Fibroblast of lung (primary cell): ENCODE results near the gene SOX12. TPM values are rescaled to one million over a fixed set of nuclear protein-coding genes. Genes with fewer than 3 reads are reported as not detected.

Source experiments
- DNase-seq, 2 donors: peaks; one replicate each; pipeline versions ENCODE4 v3.0.0 to v3.0.0-alpha.2; 2010; ENCODE audit warnings: low read depth in 2 of 2
- H2AFZ ChIP-seq: 2 replicates; pipeline ENCODE4 v1.5.1; 2012; ENCODE audit warnings: low read length, control low read depth, inconsistent platforms
- H3K27ac ChIP-seq: 2 replicates; pipeline ENCODE4 v1.5.1; 2011; ENCODE audit warnings: low read length, control low read depth; ENCODE audit not compliant: insufficient read depth
- H3K27me3 ChIP-seq: 2 replicates; pipeline ENCODE4 v1.5.1; 2011; ENCODE audit warnings: mild to moderate bottlenecking, low read length; ENCODE audit not compliant: control insufficient read depth, insufficient read depth
- H3K36me3 ChIP-seq: 2 replicates; pipeline ENCODE4 v1.5.1; 2011; ENCODE audit warnings: low read length; ENCODE audit not compliant: control insufficient read depth, insufficient read depth
- H3K4me1 ChIP-seq: 2 replicates; pipeline ENCODE4 v1.5.1; 2011; ENCODE audit warnings: low read length; ENCODE audit not compliant: control insufficient read depth, insufficient read depth; ENCODE audit errors: extremely low read depth
- H3K4me2 ChIP-seq: 2 replicates; pipeline ENCODE4 v1.5.1; 2011; ENCODE audit warnings: low read length, control low read depth; ENCODE audit not compliant: insufficient read depth; ENCODE audit errors: extremely low read depth
- H3K4me3 ChIP-seq, 4 experiments: fragments of 200-600 bp in 1 of 4; sonication (generic) in 1 of 4; replicated peaks in 1 of 4; 2 replicates each; pipeline ENCODE4 v1.5.1; 2011 to 2016; ENCODE audit warnings: low read length in 4 of 4, low read depth in 3 of 4, mild to moderate bottlenecking in 3 of 4, control low read depth in 2 of 4, inconsistent platforms in 1 of 4, mixed read lengths in 1 of 4; ENCODE audit not compliant: insufficient read depth in 1 of 4; ENCODE audit errors: control extremely low read depth in 1 of 4
- H3K79me2 ChIP-seq: 2 replicates; pipeline ENCODE4 v1.5.1; 2012; ENCODE audit warnings: mild to moderate bottlenecking, low read length, inconsistent platforms; ENCODE audit not compliant: control insufficient read depth, insufficient read depth
- H3K9ac ChIP-seq: 2 replicates; pipeline ENCODE4 v1.5.1; 2011; ENCODE audit warnings: mild to moderate bottlenecking, low read length, control low read depth; ENCODE audit not compliant: insufficient read depth
- H3K9me3 ChIP-seq: 2 replicates; pipeline ENCODE4 v1.5.1; 2012; ENCODE audit warnings: low read depth, low read length; ENCODE audit not compliant: control insufficient read depth, insufficient read depth
- H4K20me1 ChIP-seq: 2 replicates; pipeline ENCODE4 v1.5.1; 2011; ENCODE audit warnings: low read length; ENCODE audit not compliant: control insufficient read depth, insufficient read depth; ENCODE audit errors: extremely low read depth
- EZH2 ChIP-seq: IDR thresholded peaks from 2 replicates; pipeline ENCODE4 v1.5.1; 2012; ENCODE audit warnings: low read length, control low read depth, mild to moderate bottlenecking; ENCODE audit errors: missing control alignments
- polyA plus RNA-seq, 2 donors: library from polyadenylated mRNA; depleted of rRNA in 1 of 2; stranded (reverse) in 1 of 2; unstranded in 1 of 2; fragments of >200 nt; gene quantifications; 2 replicates each; pipeline ENCODE4 v1.2.1, GENCODE V29; 2011 to 2012; ENCODE audit warnings: missing spikeins in 1 of 2
- total RNA-seq: library from RNA; depleted of rRNA; stranded (reverse); fragments of >200 nt; gene quantifications from 2 replicates; pipeline ENCODE4 v1.2.1, GENCODE V29; 2014
- TF ChIP-seq, protein P1 (sequence below), 2 donors: IDR thresholded peaks in 1 of 2; conservative IDR thresholded peaks in 1 of 2; 1 replicate in 1 of 2; 2 replicates in 1 of 2; pipeline ENCODE4 v1.5.1; 2011 to 2012; ENCODE audit warnings: low read length in 2 of 2, control low read depth in 1 of 2, inconsistent platforms in 1 of 2, low read depth in 1 of 2, mild to moderate bottlenecking in 1 of 2

Gene SOX12
- total and polyA plus RNA-seq, 2 donors (not counting 1 experiment from before 2014, with no cell fraction given): 4.0 to 7.3 TPM

DNA sequence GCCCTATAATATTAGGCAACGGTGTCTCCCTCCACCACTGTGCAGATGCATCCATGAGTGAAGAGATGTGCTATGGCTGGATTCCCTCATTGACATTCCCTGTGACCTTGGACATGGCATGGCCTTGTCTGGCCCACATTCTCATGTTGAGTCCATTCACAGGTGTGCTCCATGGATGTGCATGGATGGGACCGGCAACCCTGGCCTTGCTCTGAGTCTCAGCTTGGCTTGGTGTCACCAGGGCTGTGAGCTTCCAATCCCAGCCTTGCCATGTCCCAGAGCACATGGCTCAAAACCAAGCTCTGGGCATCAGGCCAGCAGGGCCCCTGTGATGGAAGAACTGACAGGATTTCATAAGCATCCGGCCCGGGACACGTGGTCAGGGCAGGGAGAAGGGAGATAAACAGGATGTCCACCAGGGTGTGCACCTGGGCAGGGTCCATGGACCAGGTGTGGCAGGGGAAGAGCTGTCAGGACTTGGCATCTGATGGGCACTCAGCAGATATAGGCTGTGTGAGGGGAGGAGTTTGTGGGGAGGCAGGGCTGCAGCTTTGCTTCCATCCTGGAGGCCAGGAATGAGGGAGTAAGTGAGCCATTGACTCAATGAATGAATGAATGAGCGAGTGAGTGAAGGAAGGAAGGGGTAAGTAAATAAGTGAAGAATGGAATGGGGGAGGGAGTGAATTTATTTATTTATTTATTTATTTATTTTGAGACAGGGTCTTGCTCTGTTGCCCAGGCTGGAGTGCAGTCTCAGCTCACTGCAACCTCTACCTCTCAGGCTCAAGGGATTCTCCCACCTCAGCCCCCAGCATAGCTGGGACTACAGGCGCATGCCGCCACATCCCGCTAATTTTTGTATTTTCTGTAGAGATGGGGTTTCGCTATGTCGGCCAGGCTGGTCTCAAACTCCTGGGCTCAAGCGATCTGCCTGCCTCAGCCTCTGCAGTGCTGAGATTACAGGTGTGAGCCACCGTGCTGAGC lies 37.2 kb downstream of the SOX12 start:
- no peak overlapping the region for H3K4me3 ChIP-seq
- H4K20me1 ChIP-seq: no peaks in the 10 kb centered on the region
- no peak overlapping the region for H3K27ac ChIP-seq
- no peak overlapping the region for H3K4me2 ChIP-seq
- no peaks in the 10 kb centered on the region for H3K36me3 ChIP-seq
- no peaks in the 10 kb centered on the region for H3K4me1 ChIP-seq
- no peaks in the 10 kb centered on the region for H3K9me3 ChIP-seq
- H3K79me2 ChIP-seq: no peaks in the 10 kb centered on the region
- DNase-seq: peak; percentile 65 to 94
- TF ChIP-seq, protein P1, sequence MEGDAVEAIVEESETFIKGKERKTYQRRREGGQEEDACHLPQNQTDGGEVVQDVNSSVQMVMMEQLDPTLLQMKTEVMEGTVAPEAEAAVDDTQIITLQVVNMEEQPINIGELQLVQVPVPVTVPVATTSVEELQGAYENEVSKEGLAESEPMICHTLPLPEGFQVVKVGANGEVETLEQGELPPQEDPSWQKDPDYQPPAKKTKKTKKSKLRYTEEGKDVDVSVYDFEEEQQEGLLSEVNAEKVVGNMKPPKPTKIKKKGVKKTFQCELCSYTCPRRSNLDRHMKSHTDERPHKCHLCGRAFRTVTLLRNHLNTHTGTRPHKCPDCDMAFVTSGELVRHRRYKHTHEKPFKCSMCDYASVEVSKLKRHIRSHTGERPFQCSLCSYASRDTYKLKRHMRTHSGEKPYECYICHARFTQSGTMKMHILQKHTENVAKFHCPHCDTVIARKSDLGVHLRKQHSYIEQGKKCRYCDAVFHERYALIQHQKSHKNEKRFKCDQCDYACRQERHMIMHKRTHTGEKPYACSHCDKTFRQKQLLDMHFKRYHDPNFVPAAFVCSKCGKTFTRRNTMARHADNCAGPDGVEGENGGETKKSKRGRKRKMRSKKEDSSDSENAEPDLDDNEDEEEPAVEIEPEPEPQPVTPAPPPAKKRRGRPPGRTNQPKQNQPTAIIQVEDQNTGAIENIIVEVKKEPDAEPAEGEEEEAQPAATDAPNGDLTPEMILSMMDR (conservative IDR thresholded peaks at IDR 0.05 in 1 of 2, IDR thresholded peaks at IDR 0.05 in 1 of 2; ENCODE audit: low read depth in 1 of 2, low read length in 2 of 2): peak; percentile 40 to 55
- TF ChIP-seq EZH2: no peak
- H3K27me3 ChIP-seq: no peaks in the 10 kb centered on the region
- H2AFZ ChIP-seq: no peak overlapping the region
- no peak overlapping the region for H3K9ac ChIP-seq

DNA sequence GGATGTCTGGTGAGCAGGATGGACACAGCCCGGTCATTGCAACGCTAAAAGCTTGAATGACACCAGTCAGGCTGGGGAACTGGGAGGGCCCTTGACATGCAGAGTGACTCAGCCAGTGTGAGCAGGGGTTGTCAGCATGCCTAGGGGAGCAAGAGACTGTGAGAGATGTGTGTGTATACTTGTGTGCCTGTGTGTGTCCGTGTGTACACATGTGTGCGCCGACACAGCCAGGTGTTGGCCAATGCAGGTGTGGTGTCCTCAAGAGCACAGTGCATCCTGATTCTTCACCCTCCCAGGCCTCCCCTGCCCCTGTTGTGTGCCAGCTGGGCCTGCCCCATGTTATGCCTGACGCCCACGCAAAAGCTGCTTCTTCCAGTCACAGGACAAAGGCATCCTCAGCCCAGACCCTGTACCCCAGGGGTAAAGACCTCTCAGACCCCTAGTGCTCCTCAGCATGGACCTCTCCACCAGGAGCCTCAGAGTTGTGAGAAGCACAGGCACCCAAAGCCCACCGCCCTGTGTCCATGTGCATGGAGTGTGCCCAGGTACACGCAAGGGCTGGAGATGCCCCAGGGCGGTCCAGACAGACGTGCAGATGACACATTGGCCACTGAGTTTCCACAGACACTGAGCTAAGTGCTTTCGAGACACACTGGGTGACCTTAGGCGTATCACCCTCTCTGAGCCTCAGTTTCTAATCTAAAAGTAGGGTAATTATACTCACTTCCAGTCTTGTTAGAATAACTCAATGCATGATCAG lies 38.1 kb downstream of the SOX12 start:
- Histone ChIP-seq H2AFZ (no peak overlapping the region), H3K36me3 (no peaks in the 10 kb centered on the region), H3K4me1 (no peaks in the 10 kb centered on the region), H3K4me3 (no peak overlapping the region), H3K9me3 (no peaks in the 10 kb centered on the region), H4K20me1 (no peaks in the 10 kb centered on the region), H3K79me2 (no peaks in the 10 kb centered on the region), H3K9ac (no peak overlapping the region), H3K27ac (no peak overlapping the region), H3K27me3 (no peaks in the 10 kb centered on the region), H3K4me2 (no peak overlapping the region)
- no peak for DNase-seq
- no peak for TF ChIP-seq EZH2
- TF ChIP-seq, protein P1 (conservative IDR thresholded peaks at IDR 0.05 in 1 of 2, IDR thresholded peaks at IDR 0.05 in 1 of 2; ENCODE audit: low read depth in 1 of 2, low read length in 2 of 2): no peak
